HG03354 (cell line): ENCODE results near the gene RNF186.
"Not testable (repeated sequence)": the region's sequence is repeated elsewhere in the genome, so short reads cannot be mapped to it uniquely, and the experiment has no call there.

ENCODE experiments used
- ATAC-seq: cut with Tn5 transposase; IDR thresholded peaks from one replicate; pipeline ENCODE4 v1.9.1; 2021; ENCODE audit warnings: mild to moderate bottlenecking; ENCODE audit not compliant: unreplicated experiment, poor library complexity, severe bottlenecking

The RNF186 gene, protein sequence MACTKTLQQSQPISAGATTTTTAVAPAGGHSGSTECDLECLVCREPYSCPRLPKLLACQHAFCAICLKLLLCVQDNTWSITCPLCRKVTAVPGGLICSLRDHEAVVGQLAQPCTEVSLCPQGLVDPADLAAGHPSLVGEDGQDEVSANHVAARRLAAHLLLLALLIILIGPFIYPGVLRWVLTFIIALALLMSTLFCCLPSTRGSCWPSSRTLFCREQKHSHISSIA

DNA sequence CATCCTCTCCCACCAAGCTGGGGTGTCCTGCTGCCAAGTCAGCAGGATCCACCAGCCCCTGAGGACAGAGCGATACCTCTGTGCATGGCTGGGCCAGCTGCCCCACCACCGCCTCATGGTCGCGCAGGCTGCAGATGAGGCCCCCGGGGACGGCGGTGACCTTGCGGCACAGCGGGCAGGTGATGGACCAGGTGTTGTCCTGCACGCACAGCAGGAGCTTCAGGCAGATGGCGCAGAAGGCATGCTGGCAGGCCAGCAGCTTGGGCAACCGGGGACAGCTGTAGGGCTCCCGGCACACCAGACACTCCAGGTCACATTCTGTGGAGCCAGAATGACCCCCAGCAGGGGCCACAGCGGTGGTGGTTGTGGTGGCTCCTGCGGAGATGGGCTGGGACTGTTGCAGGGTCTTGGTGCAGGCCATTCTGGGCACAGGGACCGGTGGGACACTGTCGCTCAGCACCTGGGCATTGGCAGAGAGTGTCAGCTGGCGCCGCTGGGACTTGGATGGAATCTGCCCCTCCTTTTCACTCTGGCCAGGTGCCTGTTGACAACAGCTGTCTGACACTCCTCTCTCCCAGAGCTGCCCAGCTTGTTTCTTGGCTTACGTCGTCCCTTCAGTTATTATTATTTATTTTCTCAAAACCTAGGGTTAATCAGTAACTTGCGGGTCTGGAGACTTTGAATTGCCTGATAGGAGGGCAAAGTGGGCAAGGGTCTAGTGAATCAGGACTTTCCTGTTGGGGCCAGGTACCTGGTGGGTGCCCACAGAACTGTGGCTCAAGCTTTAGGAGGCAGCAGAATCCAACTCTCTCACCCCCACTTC lies at the start of gene RNF186:
TSS of gene RNF186 (minus strand) at position 603 of the 823 bp plus-strand sequence. CDS start at position 421, 182 bp downstream.
- no peak for ATAC-seq

DNA sequence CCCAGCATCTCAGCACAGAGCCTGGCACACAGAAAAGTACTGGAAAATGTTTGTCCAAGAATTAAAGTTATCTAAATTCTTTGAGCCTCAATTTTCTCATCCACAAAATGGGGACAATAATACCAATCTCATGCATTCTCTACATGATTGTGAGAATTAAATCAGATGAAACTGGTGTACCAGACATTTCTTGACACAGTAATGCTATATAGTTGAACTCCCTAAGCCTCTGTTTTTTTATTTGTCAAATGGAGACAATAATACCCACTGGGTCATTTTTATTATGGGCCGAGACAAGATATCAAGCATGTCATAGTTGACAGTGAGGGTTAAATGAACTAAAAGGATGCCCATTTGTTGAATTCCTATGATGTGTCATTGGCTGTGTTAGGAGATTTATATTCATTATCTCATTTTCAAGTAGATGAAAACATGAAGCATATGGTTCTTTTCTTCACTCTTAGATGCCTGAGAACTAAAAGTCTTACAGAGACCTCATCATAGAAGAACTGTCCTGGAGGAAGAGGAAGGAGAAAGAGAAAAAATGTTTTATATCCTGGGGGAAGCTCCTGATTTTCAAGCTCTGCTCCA lies 49.6 kb upstream of the RNF186 start:
- ATAC-seq, result no peak

DNA sequence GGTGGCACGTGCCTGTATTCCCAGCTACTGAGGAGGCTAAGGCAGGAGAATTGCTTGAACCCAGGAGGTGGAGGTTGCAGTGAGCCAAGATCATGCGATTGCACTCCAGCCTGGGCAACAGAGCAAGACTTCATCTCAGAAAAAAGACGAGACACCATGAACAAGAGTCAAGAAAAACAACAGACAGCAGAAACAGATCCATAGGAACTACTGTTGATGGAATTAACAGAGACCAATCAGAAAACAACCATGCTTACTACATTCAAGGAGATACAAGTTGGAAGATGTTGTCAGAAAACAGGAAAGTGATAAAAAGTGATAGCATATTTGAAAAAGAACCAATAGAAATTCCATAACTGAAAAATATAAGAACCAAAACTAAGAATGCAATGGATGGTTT lies 47.9 kb upstream of the RNF186 start:
- no peak for ATAC-seq

DNA sequence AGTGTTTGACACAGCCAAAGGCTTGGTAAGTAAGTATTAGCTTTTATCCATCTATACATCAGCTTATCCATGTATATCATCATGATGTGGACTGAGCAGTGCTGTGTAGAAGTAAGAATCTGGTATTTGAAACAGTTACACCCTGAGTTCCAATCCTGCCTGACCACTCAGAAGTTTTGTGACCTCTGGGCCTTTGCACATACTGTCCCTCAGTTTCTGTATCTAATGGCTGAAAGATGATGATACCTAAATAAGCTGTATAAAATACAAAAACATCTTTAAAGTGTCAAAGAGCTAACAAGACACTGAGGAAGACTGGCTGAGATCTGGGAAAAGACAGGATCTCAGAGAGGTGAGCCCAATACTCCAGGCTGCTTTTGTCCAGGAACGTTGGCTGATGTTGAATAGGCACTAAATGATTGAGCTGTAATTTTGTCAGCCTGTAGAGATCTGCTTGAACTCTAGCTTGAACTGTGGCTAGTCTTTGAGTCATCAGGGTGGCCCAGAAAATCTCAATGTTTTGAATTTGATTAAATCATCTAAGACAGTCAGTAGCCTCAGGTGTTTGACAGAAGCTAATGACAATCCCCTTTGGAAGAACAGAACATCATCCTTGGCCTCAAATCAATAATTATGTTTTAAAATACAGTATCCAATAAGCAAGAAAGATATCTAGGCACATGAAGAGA lies 46.9 kb upstream of the RNF186 start:
- no peak for ATAC-seq

DNA sequence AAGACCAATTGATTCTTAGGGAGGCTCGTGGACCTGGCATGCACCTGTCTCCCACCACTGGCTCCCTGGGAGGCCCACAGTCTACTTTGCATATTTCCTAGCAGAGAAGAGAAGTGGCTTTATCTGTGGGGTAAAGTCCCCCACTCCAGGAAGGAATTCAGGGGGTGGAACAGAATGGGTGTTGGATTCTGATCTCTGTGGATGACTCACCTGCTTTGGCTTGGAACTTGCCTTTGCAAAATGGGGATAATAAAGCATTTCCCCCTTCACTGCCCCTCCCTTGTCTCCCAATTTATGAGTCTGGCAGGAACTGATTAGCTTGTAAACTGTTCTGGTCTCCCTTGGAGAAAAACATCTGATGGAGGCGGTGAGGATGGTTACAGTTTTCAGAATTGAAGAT lies 46.0 kb upstream of the RNF186 start:
- no peak for ATAC-seq

DNA sequence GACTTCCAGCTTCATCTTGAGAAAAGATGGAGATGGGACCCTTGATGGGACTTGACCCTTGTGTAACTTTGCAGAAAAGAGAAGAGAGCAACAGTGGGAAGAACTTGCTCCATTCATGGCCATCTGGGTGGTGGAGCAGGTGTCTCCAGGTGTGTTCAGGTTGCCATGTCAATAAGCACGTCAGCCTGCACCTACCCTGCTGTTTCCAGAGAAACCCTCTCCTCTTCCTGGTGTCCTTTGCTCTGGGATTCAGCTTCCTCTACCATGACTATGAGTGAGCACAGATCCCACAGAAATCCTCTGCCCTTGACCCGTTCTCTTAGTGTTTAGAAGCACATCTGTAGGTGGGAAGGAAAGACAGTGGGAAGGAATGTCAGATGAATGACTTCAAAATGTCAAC lies 45.3 kb upstream of the RNF186 start:
- ATAC-seq, result no peak

DNA sequence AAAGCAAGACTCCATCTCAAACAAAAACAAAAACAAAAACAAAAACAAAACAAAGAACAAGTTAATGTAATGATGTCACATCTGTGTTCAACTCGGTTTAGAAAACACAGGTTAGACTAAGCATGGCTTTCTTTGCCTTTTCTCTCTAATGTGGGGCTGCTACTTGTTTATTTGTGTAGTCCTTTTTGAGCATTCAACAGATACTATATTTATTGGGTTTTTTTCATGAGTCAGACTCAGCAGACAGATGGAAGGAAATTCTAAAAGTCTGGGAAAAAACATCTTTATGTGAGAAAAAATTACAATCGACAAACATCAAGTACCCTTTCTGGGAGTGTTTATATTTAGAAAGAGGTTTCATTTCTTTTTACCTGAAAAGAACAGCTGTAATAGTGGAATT lies 44.8 kb upstream of the RNF186 start:
- no peak for ATAC-seq

DNA sequence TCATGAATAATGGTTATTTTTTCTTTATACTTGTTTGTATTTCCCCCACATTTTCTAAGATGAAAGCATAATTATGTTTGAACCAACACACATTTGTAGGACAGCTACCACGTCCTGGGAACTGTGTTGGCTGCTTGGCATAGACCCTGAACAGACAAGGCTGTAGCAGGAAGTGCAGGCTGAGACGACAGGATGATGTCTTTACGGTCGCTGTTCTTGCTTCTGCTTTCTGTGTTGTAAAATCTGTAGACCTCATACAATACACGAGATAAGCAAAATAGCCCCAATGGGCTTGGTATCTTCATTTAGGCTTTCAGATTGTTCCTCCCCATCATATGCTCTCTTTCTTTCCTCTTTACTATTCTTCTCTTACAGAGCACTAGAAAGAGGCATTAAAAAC lies 43.8 kb upstream of the RNF186 start:
- no peak for ATAC-seq

DNA sequence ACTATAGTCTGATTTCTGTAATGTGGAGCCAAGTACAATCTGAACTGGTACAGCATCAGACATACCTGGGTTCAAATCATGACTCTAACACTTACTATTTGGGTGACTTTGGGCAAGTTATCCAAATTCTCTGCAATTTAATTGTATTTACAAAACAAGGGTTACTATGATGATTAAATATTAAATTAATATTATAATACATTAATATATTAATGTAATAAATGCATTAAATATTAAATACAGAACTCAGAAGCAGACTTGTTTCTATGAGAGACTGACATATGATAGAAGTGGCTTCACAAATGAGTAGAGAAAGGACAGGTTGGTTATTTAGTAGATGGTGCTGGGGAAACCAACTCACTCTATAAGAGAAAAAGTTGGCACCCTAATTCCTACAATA lies 39.8 kb upstream of the RNF186 start:
- no peak for ATAC-seq

DNA sequence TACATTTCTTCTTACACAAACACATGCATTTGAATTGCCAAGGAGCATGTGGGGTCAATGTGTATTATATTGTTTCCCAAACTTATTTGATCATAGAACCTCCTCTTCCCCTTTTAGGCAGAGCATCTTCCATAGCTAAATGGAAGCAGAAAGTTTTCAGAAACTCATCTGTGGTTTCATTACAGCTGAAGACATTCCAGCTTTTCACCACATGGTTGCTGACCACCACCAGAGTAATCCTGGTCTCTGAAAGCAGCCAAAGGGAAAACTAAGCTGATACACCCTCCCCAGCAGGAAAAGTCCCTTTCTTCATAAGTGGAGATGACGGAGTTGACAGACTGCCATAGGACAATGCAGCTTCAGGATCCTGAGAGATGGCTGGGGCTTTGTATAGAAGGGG lies 37.0 kb upstream of the RNF186 start:
- ATAC-seq, result no peak

DNA sequence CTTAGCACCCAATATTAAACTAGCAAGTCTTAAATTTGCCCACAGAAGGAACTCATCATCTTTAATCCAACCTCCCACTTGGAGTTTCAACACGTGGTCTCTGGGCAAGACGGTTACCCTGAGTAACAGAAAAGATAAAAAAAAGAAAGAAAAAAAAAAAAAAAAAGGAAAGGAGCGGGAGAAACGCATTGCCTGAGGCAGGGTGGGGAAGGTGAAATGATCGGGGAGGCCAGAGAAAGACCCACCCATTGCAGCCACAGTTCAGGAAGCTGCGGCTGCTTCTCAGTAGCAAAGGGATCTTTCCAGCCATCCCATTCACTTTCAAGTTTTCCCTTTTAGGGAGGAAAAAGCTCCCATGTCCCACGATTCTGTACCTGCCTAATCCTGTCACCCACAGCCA lies 35.1 kb upstream of the RNF186 start:
- no peak for ATAC-seq

DNA sequence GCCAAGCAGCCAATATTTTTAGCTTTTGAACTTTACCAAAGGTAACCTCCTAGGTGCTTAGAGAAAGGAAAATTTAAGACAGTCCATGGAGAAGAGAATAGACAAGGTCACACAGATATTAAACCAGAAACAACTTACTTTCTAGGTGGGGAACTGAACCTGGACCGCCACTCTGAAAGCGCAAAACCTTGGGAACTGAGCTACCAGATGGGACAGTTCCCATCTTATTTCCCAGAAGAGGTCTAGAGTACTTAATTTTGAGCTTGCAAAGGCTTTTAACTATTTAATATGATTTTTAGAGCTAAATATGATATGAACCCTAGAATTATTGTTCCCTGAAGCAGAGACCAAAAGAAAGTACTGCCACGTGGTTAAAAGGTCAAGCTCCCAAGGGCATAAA lies 34.2 kb upstream of the RNF186 start:
- ATAC-seq, result not testable (repeated sequence)

DNA sequence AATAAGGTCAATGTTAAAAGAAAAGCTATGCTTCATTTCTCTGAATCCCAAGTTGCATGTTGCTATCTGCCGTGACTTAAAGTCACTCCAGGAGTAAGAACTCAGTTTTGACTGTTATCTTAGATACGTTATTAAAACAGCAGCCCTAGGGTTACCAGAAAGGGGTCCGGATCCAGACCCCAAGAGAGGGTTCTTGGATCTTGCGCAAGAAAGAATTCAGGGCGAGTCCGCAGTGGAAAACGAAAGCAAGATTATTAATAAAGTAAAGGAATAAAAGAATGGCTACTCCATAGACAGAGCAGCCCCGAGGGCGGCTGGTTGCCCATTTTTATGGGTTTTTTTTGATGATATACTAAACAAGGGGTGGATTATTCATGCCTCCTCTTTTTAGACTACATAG lies 32.3 kb upstream of the RNF186 start:
- not testable (repeated sequence) for ATAC-seq

DNA sequence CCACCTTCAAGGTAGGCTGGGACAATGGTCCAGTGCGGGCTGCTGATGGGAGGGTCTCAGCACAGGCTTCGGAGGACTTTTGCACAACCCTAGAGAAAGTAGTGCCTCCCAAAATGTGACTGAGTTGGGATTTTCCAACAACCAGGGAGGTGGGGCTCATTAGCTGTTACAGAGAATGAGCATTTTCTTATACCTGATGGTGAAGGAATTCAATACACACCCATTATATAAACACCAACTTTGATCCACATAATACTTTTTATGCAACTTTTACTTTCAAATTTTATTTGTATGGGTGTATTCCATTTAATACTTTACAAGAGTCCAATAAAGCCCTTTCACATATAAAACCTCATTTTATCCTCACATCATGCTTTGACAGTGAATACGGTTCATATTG lies 31.3 kb upstream of the RNF186 start:
- no peak for ATAC-seq

DNA sequence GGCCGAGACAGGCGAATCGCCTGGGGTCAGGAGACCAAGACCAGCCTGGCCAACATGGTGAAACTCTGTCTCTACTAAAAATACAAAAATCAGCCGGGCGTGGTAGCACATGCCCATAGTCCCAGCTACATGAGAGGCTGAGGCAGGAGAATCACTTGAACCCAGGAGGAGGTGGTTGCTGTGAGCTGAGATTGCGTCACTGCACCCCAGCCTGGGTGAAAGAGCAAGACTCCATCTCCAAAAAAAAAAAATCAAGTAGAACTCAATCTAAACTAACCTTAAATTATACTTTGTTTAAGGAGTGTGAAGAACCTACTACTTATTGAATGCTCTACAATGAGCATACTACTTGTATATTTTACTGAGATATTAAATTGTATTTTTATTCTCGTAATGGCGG lies 30.5 kb upstream of the RNF186 start:
- no peak for ATAC-seq

DNA sequence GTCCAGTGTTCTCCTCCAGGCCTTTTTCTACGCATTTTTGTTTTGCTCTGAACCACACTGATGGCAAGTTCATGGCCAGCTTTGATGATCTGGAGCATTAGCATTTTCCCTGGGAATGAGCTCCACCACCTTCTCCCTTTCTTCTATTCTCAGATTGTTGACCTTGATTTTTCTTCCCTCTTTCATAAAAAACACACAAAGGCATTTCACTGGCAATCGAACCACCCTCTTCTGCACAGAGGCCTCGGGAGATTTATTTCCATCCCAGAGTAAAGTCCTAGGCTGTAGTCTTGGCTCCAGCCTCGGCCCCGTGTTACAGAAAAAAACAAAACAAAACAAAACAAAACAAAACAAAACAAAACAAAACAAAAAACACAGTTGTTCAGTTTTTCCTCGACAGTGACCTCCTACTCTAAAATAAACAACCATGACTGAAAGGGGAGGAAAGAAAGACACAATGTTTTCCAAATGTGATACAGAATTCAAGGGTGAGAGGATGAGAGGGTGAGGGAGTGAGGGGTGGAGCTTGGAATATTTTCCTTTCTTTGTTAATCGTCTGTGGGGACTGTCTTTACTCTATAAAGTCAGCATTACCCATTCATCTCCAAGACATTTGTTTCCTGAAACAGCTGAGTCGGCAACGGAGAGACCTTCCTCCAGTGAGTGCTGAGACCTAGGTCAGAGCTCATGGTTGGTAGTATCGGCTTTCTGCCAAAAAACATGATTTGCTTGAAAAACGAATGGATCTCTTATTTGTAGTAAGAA lies 29.8 kb upstream of the RNF186 start:
- ATAC-seq, result no peak

DNA sequence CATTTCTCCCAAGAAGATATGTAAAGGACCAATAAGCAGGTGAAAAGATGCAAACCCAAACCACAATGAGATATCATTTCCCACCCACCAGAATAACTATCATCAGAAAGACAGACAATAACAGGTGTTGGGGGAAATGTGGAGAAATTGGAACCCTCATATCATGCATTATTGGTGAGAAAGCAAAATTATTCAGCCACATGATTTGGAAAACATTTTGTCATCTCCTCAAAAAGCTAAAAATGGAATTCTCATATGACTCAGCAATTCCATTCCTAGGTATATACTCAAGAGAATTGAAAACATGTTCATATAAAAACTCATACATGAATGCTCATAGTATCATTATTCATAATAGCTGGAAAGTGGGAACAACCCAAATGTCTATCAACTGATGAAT lies 25.1 kb upstream of the RNF186 start:
- ATAC-seq, result no peak

DNA sequence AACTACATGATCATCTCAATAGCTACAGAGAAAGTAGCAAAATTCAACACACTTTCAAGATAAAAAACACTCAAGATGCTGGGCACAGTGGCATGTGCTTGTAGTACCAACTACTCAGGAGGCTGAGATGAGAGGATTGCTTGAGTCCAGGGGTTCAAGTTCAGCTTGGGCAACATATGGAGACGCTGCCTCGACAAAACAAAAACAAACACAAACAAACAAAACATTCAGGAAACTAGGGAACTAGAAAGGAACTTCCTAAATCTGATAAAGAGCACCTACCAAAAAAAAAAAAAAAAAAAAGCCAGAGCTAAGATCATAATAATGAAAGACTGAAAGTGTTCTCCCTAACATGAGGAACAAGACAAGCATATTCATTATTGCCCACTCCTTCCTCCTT lies 22.8 kb upstream of the RNF186 start:
- ATAC-seq, result no peak

DNA sequence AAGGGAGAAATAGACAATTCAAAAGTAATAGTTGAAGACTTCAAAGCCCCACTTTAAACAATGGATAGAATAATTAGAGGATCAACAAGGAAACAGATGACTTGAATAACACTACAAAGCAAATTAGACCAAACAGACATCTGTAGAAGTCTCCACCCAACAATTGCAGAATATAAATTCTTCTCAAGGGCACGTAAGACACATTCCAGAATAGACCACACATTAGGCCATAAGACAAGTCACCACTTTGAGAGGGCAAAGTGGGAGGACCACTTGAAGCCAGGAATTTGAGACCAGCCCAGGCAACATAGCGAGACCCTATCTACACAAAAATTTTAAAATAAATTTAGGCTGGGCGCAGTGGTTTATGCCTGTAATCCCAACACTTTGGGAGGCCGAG lies 20.5 kb upstream of the RNF186 start:
- ATAC-seq, result no peak

DNA sequence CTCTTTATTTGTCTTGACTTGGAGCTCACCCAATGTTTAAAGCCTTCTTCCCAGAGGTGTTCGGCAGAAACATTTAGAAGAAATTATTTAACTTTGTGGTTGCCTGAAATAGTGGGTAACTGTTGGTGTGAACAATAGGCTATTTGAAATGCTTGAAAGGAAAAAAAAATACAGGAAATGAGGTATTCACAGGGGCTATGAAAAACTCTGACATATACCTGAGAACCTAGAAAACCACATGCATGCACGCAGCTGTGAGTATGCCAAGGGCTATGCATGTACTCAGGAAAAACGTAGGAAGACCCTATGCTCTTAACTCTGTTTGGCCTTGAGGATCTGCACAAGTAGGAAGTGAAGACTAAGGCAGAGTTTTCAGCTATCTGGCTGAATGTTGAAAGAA lies 16.4 kb upstream of the RNF186 start:
- no peak for ATAC-seq
